GM21825 (cell line): ENCODE results near the gene OR56B1.

Source experiments
- ATAC-seq: cut with Tn5 transposase; IDR thresholded peaks from one replicate; pipeline ENCODE4 v1.9.1; 2021; ENCODE audit warnings: mild to moderate bottlenecking, moderate library complexity; ENCODE audit not compliant: unreplicated experiment

The OR56B1 gene

DNA sequence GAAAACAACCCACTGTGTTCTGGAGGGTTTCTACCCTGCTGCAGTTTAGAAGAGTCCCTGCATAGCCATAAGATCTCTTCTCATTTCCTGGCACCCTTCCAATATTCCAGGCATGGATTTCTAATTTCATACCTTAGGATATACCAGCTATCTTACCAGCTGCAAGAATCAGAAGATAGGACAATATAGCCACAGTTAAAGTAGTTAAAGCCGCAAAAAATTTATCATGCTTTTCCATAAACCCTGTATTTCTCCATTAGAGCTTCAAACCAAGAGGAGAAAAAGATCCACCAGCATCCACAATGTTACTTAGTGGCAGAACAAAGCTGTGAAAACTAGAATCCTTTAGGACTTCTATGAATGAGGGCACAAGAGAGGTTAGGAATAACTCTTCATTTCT lies 8.6 kb upstream of the OR56B1 start:
- ATAC-seq = no peak

DNA sequence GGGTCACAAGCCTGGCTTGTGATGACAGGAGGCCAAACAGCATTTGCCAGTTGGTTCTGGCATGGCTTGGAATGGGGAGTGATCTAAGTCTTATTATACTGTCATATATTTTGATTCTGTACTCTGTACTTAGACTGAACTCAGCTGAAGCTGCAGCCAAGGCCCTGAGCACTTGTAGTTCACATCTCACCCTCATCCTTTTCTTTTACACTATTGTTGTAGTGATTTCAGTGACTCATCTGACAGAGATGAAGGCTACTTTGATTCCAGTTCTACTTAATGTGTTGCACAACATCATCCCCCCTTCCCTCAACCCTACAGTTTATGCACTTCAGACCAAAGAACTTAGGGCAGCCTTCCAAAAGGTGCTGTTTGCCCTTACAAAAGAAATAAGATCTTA lies 843 bp downstream of the OR56B1 start:
- no peak for ATAC-seq

DNA sequence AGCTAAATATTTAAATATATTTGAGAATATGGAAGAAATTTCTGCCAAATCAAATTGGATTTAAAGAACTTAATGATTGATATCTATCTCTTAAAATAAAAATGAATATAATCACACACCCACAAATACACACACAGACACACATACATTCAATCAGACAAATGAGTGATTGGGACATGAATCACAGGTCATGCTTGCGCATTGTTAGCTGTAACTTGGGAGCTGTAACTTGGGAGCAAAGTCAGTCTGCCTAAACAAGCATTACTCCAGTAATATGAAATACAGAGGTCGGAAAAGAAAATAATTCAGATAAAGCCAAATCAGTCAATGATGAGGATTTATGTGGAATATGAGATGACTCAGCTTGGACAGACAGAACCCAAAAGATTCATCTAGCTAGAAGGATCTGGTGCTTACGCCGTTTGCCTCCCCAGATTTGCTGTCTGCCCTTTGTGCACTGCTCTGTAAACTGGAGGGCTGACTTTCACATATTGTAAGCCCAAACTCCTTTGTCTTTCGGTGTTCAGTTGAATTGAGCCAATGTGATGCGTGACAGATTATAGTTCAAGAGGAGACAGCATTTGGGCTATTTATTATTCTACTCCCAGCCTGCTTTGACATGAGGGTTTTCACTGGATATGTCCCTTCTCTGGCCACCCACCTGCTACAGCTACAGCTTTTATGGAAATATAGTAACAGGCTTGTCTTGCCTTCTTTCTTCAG lies 1.6 kb downstream of the OR56B1 start:
- ATAC-seq = no peak

DNA sequence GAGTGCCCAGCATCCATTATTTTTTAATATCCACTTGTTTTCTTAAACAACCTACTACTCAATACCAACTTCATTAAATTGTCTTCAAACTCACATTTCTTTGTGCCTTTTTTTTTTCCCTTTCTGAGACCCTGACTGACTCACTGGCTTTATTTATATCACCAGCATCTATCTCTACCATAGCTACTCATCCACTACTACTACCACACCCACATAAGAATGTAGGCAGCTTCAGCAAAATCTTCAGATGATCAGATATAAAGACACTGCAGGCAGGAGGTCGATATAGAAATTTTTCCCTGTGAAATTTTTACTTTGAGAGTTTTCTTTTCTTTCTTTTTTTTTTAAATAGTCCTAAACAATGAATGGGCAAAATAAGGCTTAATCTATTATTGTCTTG lies 2.2 kb downstream of the OR56B1 start:
- no peak for ATAC-seq

DNA sequence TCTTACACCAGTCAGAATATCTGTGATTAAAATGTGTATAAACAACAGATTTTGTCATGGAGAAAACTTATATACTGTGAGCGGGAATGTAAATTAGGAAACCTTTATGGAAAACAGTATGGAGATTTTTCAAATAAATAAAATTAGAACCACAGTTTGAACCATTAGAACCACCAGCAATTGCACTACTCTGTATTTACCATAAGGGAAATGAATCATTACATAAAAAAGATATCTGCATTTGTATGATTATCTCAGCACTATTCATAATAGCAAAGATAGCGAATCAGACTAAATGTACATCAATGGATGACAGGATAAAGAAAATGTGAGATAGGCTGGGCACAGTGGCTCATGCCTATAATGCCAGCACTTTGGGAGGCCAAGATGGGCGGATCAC lies 10.4 kb downstream of the OR56B1 start:
- no peak for ATAC-seq

DNA sequence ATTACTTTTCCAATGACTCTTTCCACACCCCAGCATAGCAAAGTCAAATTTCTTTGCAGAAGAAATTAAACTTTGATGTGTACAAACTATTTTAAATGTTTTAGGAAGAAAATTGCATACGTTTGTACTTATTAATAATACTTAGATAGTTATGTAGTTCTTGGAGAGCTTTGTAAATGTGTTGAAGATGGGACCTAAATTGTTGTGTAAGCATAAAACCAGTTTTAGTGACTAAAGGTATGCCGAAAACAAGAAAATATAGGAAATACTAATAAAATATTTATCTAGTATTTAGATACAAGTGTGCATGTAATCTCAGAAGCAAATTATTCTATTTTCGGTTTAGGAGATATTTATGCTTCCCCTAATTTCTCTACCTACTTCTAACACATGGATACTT lies 13.6 kb downstream of the OR56B1 start:
- ATAC-seq = no peak

DNA sequence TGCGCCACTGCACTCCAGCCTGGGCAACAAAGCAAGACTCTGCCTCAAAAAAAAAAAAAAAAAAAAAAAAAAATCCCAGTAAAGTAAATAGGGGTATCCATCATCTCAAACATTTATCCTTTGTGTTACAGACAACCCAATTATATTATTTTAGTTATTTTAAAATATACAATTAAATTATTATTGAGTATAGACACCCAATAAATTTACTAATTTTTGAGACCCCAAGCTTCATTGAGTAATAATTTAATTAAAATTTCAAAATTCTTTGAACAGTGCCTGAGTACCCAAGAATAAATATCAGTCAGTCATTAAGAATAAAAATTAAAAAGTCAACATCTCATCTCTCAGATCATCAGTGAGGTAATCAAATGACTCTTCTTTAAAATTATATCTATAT lies 17.7 kb downstream of the OR56B1 start, which contains the start of gene OR52N4:
OR52N4 (plus strand) TSS at position 301 of the 400 bp plus-strand sequence. CDS start 498 bp downstream, outside the sequence.
- ATAC-seq = no peak

DNA sequence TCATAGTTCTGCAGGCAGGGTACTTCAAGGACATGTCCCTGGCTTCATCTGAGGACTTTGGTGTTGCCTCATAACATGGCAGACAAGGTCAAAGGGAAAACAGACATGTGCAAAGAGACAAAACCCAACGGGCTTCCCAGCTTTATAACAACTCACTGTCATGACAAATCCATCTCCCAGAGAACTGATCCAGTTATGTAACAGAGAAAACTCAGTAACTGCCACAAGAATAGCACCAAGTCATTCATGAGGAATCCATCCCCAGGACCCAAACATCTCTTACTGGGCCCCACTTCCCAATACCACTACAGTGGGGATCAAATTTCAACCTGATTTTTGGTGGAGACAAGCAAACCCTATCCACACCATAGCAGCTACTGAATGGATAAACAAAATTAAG lies 30.8 kb downstream of the OR56B1 start:
- ATAC-seq = no peak

DNA sequence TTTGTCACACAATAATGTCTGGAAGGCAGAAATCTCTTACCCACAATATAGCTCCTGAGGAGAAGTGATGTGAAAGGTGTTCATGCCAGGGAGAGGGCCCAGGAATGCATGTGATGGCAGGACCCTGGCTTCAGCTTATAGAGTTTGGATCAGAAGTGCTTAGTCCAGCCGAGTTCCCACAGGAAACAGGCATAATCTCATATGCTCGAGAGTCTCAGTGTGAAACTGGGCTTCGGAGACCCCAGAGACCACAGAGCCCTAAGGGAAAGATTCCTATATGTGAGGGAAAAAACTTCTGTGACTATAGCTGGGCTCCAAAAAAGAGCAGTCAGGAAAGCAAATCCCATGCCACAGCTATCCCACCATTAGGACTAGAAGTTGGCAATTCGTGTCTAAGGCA lies 47.0 kb downstream of the OR56B1 start, which contains the start of gene OR52N5:
OR52N5 (minus strand) TSS at position 101 of the 400 bp plus-strand sequence. CDS start 4,721 bp downstream, outside the sequence.
- no peak for ATAC-seq
